ENCODE measurements around the gene SBF2.

The SBF2 gene

DNA sequence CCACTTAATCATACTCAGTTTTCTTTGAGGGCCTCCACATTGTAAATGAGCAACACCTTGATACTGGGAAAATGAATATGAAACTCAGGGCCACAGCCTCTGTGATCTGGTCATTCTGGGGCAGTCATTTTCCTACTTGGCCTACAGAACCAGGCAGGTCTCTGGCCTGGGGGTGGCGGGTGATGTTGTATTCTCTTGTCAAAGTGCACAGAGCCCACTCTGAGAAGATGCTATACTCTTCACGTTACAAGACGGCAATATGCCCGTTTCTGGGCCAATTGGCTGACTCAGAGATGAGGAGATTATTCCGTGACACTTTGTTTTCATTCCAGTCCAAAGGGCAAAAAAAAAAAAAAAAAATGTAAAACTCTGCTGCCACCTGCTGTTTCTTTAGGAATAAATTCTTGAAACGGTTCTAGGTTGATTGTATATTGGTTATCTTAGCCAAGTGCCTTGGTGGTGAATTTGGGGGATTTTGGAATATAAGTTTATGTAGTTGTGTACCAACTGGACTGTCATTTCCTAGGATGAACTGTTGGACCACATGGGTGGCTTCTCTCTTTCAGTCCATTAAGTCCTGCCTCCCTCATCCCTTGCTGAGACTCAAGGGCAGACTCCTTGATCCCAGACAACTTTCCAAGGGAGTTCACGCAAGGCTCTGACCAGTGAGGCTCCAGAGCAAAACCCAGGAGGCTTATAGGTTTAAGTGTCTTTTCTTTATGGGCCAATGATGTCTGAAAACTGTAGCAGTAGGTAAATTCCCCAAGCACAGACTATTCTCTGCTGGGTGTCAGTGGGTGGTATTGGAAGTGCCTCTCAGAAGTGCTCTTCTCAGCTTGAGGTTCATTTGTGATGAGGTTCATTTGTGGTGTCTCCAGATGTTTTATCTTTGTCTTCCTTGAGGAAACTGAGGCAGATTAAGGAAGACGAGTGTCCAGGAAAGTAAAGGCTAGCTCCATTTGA is 29.1 kb upstream of the SBF2 start:
- DNase-seq (ENCODE audit: low read depth) = peak; percentile 87
- in situ Hi-C loops (cut with HindIII; ENCODE audit: low sequenced_read_pairs) = no loop called here
- TF ChIP-seq, protein P1, sequence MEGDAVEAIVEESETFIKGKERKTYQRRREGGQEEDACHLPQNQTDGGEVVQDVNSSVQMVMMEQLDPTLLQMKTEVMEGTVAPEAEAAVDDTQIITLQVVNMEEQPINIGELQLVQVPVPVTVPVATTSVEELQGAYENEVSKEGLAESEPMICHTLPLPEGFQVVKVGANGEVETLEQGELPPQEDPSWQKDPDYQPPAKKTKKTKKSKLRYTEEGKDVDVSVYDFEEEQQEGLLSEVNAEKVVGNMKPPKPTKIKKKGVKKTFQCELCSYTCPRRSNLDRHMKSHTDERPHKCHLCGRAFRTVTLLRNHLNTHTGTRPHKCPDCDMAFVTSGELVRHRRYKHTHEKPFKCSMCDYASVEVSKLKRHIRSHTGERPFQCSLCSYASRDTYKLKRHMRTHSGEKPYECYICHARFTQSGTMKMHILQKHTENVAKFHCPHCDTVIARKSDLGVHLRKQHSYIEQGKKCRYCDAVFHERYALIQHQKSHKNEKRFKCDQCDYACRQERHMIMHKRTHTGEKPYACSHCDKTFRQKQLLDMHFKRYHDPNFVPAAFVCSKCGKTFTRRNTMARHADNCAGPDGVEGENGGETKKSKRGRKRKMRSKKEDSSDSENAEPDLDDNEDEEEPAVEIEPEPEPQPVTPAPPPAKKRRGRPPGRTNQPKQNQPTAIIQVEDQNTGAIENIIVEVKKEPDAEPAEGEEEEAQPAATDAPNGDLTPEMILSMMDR (IDR thresholded peaks at IDR 0.05; ENCODE audit: low read depth, low read length, missing control alignments) = no peak
- no peak overlapping the region for H3K4me3 ChIP-seq (ENCODE audit: low read depth, low read length)

DNA sequence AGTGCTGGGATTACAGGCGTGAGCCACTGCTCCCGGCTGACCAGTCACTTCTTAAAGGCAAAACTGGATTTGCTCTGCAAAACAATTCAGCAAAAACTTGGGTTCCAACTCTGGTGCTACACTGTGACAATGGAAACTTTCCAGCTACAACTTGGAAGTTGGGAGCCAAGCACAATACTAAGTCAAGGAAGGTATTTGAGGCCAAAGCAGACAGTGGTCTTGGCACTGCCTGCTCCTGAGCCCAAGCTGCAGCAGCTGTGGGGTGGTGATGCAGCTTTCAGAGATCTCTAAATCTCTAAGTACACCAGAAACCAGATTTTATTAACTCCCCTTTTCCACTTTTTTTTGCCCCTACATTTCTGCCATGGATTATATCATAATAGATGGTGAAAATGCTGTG is 28.4 kb upstream of the SBF2 start:
- DNase-seq (ENCODE audit: low read depth) = no peak
- H3K4me3 ChIP-seq (ENCODE audit: low read depth, low read length) = no peak overlapping the region
- TF ChIP-seq, protein P1 (IDR thresholded peaks at IDR 0.05; ENCODE audit: low read depth, low read length, missing control alignments) = no peak
- in situ Hi-C loops (cut with HindIII; ENCODE audit: low sequenced_read_pairs) = no loop called here

DNA sequence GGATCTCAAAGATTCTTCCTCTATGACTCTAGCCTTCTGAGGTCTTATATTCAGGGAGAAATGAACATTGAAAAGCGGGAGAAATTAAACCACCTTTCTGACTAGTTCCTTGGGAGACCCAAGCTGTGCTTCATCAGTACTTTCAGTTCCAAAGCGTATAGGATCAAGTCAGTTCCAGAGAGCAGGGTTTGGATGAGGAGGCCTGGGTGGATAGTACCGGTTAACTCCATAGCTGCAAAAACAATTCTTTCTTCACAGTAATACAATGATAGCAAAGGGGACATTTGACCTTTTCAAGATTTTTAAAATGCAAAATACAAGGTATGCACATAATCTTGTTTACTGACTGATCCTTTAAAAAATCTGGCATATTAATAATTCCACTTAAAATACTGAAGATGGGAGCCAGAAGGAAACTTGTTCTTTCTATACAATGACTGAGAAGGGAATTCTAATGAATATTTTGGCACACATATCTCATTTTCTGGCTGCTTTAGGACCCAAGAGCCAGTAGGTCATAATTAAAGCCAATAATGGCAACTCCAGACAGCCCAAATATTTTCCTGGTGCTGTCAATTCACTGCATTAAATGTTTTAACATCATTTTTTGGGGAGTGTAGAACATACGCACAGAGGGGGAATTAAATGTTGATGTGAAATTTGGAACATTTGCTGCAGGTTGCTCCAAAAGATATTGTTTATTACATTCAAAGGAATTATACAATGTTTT is 26.9 kb upstream of the SBF2 start:
- no peak for DNase-seq (ENCODE audit: low read depth)
- TF ChIP-seq, protein P1 (IDR thresholded peaks at IDR 0.05; ENCODE audit: low read depth, low read length, missing control alignments) = no peak
- H3K4me3 ChIP-seq (ENCODE audit: low read depth, low read length) = no peak overlapping the region
- in situ Hi-C loops (cut with HindIII; ENCODE audit: low sequenced_read_pairs) = no loop called here

DNA sequence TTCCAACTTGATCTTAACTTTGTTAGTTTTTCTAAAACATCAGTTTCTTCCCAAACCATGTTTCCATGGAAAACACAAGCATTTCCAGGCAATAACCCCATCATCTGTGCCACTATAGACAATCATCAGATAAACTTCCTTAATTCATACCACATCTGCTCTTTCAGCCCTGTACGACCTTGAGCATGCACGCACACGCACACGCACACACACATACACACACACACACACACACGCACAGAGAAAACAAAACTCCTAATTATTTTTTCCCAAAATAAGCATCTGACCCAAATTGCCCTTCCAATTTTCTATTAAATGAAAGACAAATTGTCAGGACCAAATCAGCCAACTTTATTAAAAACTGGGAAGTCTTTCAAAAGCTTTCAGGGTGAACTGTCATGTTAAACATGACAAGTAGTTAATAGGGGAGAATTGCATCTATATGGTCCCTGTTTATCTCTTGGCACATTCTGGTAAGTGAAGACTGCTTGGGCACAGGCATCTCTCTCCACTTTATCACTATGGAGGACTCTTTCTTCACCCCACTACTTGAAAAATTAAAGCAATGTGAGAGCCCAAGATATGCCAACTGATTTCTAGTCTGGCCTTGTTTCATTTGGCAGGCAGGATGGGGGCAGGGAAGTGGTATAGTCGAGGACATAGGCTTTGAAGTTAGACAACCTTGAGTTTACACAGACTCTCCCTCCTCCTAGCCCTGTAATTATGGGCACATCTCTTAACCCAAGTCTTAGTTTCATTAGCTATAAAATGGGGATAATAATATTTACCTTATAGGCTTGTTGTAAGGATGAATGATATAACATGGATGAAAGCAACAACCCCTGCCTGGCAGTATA is 25.9 kb upstream of the SBF2 start:
- no peak overlapping the region for H3K4me3 ChIP-seq (ENCODE audit: low read depth, low read length)
- DNase-seq (ENCODE audit: low read depth) = no peak
- in situ Hi-C loops (cut with HindIII; ENCODE audit: low sequenced_read_pairs) = no loop called here
- TF ChIP-seq, protein P1 (IDR thresholded peaks at IDR 0.05; ENCODE audit: low read depth, low read length, missing control alignments) = no peak

DNA sequence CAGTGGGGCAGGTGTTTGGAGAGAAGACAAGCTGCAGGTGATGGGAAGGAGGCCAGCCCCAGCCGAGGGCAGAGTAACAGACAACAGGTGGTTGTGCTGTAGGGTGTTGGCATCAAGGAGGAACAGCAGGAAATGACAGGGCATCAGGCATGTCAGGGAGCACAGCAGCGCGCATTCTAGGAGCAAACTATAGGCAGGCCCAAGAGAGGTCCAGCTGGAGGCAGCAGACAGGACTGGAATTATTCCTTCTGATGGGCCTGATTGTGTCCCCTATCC is 24.4 kb upstream of the SBF2 start:
- in situ Hi-C loops (cut with HindIII; ENCODE audit: low sequenced_read_pairs) = no loop called here

More for the DNA sequence above, 24.4 kb upstream of the SBF2 start:
- TF ChIP-seq, protein P1 (IDR thresholded peaks at IDR 0.05; ENCODE audit: low read depth, low read length, missing control alignments) = no peak
- no peak overlapping the region for H3K4me3 ChIP-seq (ENCODE audit: low read depth, low read length)
- no peak for DNase-seq (ENCODE audit: low read depth)
